ENCODE data around the gene DGKG.
A peak's percentile ranks its signal among the peaks of the same experiment; 100 is the strongest.

DGKG gene

DNA sequence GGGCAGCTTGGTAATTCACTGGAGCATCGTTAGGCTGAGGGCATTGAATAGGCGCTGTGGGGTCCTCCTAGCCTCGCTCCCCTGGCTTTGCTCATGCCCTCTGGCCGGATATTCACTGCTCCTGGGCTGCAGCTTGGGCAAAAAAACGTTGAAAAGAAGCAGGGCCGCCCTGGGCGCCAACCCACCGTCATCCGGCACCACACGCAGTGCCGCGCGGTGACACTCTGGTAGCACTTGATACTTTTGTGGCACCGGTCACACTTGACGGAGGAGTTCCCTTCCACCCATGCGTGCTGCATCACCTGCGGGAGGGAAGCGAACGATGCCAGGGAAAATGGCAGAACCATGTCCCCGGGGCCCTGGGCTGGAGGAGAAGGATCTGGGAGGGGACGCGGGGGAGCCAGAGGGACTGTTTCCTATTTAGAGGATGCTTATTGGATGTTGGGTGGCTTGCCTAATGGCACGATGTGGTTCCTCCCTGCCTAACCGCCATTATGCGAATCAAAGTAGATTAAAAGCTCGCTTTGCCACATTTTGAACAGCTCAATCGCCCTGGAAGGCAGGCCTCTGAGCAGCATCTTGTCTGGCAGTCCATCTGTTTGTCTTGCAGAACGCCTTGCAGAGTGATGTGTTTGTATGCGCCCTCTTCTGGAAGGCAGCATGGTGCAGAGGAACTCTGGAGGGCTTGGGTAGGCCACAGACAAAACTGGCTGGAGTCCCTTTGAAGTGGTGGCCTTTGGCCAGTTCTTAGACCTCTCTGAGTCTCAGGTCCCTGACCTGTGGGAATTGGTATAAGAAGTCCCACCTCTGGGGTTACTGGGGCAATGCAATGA, 93.2 kb downstream of the DGKG start:
- TF ChIP-seq, protein P1, sequence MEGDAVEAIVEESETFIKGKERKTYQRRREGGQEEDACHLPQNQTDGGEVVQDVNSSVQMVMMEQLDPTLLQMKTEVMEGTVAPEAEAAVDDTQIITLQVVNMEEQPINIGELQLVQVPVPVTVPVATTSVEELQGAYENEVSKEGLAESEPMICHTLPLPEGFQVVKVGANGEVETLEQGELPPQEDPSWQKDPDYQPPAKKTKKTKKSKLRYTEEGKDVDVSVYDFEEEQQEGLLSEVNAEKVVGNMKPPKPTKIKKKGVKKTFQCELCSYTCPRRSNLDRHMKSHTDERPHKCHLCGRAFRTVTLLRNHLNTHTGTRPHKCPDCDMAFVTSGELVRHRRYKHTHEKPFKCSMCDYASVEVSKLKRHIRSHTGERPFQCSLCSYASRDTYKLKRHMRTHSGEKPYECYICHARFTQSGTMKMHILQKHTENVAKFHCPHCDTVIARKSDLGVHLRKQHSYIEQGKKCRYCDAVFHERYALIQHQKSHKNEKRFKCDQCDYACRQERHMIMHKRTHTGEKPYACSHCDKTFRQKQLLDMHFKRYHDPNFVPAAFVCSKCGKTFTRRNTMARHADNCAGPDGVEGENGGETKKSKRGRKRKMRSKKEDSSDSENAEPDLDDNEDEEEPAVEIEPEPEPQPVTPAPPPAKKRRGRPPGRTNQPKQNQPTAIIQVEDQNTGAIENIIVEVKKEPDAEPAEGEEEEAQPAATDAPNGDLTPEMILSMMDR (IDR thresholded peaks at IDR 0.05; ENCODE audit: insufficient read depth, low read length, poor library complexity, severe bottlenecking) = peak; percentile 53
- no peaks in the 10 kb centered on the region for H3K27me3 ChIP-seq (replicated peaks; ENCODE audit: control insufficient read depth, insufficient read depth, low read length)
- no peak for DNase-seq (ENCODE audit: extremely low read depth, insufficient read length)

DNA sequence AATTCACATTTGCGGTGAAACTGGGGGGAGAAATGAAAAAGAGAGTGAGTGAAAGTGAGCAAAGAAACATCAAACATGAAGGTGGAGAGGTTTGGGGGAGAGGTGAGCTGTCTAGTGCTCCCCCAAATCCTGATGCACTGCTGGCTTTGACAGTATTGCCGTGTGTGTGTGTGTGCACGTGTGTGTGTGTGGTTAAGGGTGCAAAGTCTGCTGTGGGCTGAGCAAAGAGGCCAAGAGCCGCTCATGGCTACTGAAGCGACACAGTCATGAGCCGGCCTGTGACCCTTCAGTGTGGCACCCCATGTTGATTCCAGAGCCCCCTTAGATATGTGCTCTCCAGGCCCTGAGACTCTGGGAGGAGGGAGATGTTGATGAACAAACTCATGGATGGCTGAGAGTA, 94.3 kb downstream of the DGKG start:
- no peak for DNase-seq (ENCODE audit: extremely low read depth, insufficient read length)
- no peaks in the 10 kb centered on the region for H3K36me3 ChIP-seq (ENCODE audit: control insufficient read depth, insufficient read depth, low read length)
- no peak overlapping the region for H3K4me3 ChIP-seq (replicated peaks; ENCODE audit: low read depth, low read length)
- no peaks in the 10 kb centered on the region for H3K27me3 ChIP-seq (replicated peaks; ENCODE audit: control insufficient read depth, insufficient read depth, low read length)
- TF ChIP-seq, protein P1 (IDR thresholded peaks at IDR 0.05; ENCODE audit: insufficient read depth, low read length, poor library complexity, severe bottlenecking) = no peak

More for the DNA sequence above, 93.2 kb downstream of the DGKG start:
- Histone ChIP-seq H3K36me3 (ENCODE audit: control insufficient read depth, insufficient read depth, low read length) (no peaks in the 10 kb centered on the region), H3K4me3 (replicated peaks; ENCODE audit: low read depth, low read length) (no peak overlapping the region)

DNA sequence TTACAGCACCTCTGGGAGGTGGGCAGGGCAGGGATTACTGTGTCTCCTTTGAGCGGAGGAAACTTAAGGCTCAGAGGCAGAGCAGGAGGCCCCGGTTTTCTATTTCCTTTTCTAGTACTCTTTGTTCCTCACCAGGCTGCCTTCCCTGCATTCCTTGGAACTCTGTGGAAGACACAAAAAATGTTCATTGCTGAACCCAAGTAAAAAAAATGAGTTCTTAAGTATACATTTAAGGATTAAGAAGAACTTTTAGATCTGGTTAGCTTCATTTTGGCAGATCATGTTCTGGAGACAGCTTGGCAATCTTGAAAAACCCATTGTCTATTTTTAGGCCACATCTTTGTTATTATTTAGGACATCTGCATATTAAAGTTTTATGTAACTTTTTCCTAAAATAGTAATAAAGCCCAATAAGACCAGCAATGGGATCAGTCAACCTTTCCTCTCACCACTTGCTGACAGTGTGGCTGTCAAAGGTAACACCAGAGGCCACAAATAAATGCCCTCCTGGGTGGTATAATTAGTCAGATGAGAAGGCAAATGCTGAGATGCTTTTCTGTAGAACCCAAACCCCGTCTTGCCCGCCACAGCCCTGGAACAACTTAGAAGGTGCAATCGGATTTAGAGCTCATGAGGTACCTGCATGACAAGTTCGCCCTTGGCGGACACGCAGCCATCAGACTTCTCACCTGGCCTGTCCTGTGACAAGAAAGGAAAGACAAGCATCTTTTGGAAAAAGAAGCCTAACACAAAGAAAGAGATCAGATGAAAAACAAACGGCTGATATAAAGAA, 97.2 kb downstream of the DGKG start:
- Histone ChIP-seq H3K27me3 (replicated peaks; ENCODE audit: control insufficient read depth, insufficient read depth, low read length) (no peaks in the 10 kb centered on the region), H3K36me3 (ENCODE audit: control insufficient read depth, insufficient read depth, low read length) (no peaks in the 10 kb centered on the region), H3K4me3 (replicated peaks; ENCODE audit: low read depth, low read length) (no peak overlapping the region)
- TF ChIP-seq, protein P1 (IDR thresholded peaks at IDR 0.05; ENCODE audit: insufficient read depth, low read length, poor library complexity, severe bottlenecking) = no peak
- DNase-seq (ENCODE audit: extremely low read depth, insufficient read length) = no peak

DNA sequence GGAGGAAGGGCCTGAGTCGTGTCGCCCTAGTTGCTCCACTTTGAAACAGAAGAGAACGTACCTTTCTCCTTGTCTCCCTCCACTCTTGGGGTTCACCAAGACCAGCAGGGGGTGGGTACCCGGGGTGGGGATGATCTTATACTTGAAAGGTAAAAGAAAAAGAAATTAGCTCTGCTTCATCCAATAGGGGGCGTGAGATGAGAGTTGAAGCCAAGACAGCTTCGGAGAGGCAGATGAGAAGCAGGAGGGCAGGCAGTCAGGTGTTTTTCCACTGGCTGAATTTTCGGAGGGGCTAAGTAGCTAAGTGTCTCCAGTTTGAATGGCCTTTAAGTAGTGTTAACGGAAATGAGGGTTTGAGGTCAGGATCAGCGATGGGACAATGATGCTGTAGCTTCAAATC, 100.4 kb downstream of the DGKG start:
- Histone ChIP-seq H3K36me3 (ENCODE audit: control insufficient read depth, insufficient read depth, low read length) (no peaks in the 10 kb centered on the region), H3K27me3 (replicated peaks; ENCODE audit: control insufficient read depth, insufficient read depth, low read length) (no peaks in the 10 kb centered on the region), H3K4me3 (replicated peaks; ENCODE audit: low read depth, low read length) (no peak overlapping the region)
- no peak for DNase-seq (ENCODE audit: extremely low read depth, insufficient read length)
- TF ChIP-seq, protein P1 (IDR thresholded peaks at IDR 0.05; ENCODE audit: insufficient read depth, low read length, poor library complexity, severe bottlenecking) = peak; percentile 57

DNA sequence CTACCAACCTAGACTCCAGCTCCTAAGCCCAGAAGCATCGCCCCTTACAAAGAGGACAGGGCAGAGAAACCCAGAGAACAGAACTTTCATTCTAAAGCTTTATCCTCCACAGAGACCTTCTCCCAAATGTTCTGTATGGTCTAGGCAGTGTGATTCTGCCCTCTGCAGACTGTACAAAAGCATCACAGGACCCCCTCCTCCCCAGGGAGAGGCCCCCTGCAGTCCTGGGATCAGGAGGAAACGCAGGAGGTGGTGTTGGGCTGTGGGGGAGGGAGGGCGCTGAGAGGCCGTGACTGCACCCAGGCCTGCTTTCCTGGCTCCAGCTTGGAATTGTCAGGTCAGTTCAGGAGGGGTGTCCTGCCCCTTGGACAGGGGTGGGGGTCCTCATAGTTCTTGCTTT, 101.3 kb downstream of the DGKG start:
- H3K4me3 ChIP-seq (replicated peaks; ENCODE audit: low read depth, low read length) = no peak overlapping the region
- no peak for DNase-seq (ENCODE audit: extremely low read depth, insufficient read length)
- H3K27me3 ChIP-seq (replicated peaks; ENCODE audit: control insufficient read depth, insufficient read depth, low read length) = no peaks in the 10 kb centered on the region
- TF ChIP-seq, protein P1 (IDR thresholded peaks at IDR 0.05; ENCODE audit: insufficient read depth, low read length, poor library complexity, severe bottlenecking) = peak; percentile 10
- H3K36me3 ChIP-seq (ENCODE audit: control insufficient read depth, insufficient read depth, low read length) = no peaks in the 10 kb centered on the region

Data from GM06990 (cell line).